HG02938 (cell line): Measurements from ENCODE around the gene ATP2C1.
A peak's percentile ranks its signal among the peaks of the same experiment; 100 is the strongest.

Experiments used
- ATAC-seq: cut with Tn5 transposase; IDR thresholded peaks from one replicate; pipeline ENCODE4 v1.9.1; 2021; ENCODE audit warnings: mild to moderate bottlenecking, moderate library complexity; ENCODE audit not compliant: unreplicated experiment

ATP2C1 gene

GRCh38 chr3:130975251-130975650, 81.4 kb downstream of the ATP2C1 start:
- ATAC-seq, result no peak

- ATAC-seq, result no peak
These were observed 82.8 kb downstream of the ATP2C1 start for GRCh38 chr3:130976706-130977105.

GRCh38 chr3:130979117-130979516, 85.2 kb downstream of the ATP2C1 start:
- ATAC-seq, result no peak

GRCh38 chr3:130981469-130981868, 87.6 kb downstream of the ATP2C1 start:
- ATAC-seq, result no peak

- ATAC-seq, result no peak
These were observed 96.4 kb downstream of the ATP2C1 start for GRCh38 chr3:130990282-130990681.

GRCh38 chr3:130991126-130991525, 97.2 kb downstream of the ATP2C1 start:
- ATAC-seq, result no peak

GRCh38 chr3:130992344-130992743, 98.5 kb downstream of the ATP2C1 start:
- no peak for ATAC-seq

GRCh38 chr3:130997289-130997688, 103.4 kb downstream of the ATP2C1 start:
- no peak for ATAC-seq

- ATAC-seq, result no peak
These were observed 107.2 kb downstream of the ATP2C1 start for GRCh38 chr3:131001071-131001470.

- no peak for ATAC-seq
These were observed 110.7 kb downstream of the ATP2C1 start for GRCh38 chr3:131004603-131005002.

- no peak for ATAC-seq
These were observed 113.4 kb downstream of the ATP2C1 start for GRCh38 chr3:131007256-131007655.

- no peak for ATAC-seq
These were observed 113.9 kb downstream of the ATP2C1 start for GRCh38 chr3:131007782-131008181.

GRCh38 chr3:131008326-131008725, 114.4 kb downstream of the ATP2C1 start:
- no peak for ATAC-seq

GRCh38 chr3:131009698-131010097, 115.8 kb downstream of the ATP2C1 start:
- ATAC-seq, result no peak

GRCh38 chr3:131018970-131019369, 125.1 kb downstream of the ATP2C1 start:
- ATAC-seq, result no peak

GRCh38 chr3:131020122-131020693, 126.3 kb downstream of the ATP2C1 start:
- ATAC-seq, result no peak

- ATAC-seq, result no peak
These were observed 131.7 kb downstream of the ATP2C1 start for GRCh38 chr3:131025539-131025938.

- peak; percentile 96 for ATAC-seq
These were observed 132.7 kb downstream of the ATP2C1 start, which contains the start of the genes ASTE1 and NEK11 for GRCh38 chr3:131026321-131027151. ASTE1 (minus strand) TSS chr3:131026825; CDS start chr3:131025306, 1,519 bp downstream. NEK11 (plus strand) TSS chr3:131026877; CDS start chr3:131029709, 2,832 bp downstream.

- ATAC-seq, result no peak
These were observed 135.0 kb downstream of the ATP2C1 start for GRCh38 chr3:131028844-131029243.

- no peak for ATAC-seq
These were observed 137.8 kb downstream of the ATP2C1 start for GRCh38 chr3:131031660-131032059.

GRCh38 chr3:131033480-131034080, 139.7 kb downstream of the ATP2C1 start:
- no peak for ATAC-seq
